GM06990 (cell line): Measurements from ENCODE around the gene EN1.

Experiments used
- DNase-seq: peaks from one replicate; pipeline ENCODE4 v3.0.0-alpha.2; 2011; ENCODE audit not compliant: insufficient read length; ENCODE audit errors: extremely low read depth
- H3K27me3 ChIP-seq: replicated peaks from 2 replicates; pipeline ENCODE4 v1.6.0; 2011; ENCODE audit warnings: low read length; ENCODE audit not compliant: control insufficient read depth, insufficient read depth
- H3K36me3 ChIP-seq: 2 replicates; pipeline ENCODE4 v1.5.1; 2011; ENCODE audit warnings: low read length; ENCODE audit not compliant: control insufficient read depth, insufficient read depth
- H3K4me3 ChIP-seq: replicated peaks from 2 replicates; pipeline ENCODE4 v1.5.1; 2011; ENCODE audit warnings: low read depth, mild to moderate bottlenecking, control low read depth, low read length
- TF ChIP-seq, protein P1 (sequence below): IDR thresholded peaks from 2 replicates; pipeline ENCODE4 v1.5.1; 2011; ENCODE audit warnings: low read length, control low read depth, mild to moderate bottlenecking, inconsistent platforms; ENCODE audit not compliant: insufficient read depth, poor library complexity, severe bottlenecking

EN1 gene

DNA sequence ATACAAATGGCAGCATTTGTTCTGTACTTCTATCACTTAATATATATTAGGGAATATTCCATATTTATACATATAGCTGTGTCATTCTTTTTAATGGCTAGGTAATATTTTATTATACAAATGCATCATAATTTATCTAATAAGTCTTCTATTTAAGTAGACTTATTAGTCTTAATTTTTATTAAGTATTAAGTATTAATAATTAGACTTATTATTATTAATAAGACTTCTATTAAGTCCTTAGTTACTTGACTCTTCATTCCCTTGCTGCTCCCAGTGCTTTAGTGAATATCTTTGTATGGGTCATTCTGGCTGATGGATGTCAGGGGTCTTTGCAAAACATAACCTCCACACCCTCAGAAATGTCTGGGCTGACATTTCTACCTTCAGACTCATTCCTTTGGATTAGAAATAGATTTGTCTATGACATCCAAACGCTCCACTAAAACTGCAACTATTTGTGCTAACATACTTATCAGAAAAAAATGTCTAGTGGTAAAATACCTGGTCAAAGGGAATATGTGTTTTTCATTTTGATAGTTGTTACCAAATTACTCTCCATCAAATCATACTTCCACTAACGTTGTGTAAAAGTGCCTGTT lies 35.8 kb downstream of the EN1 start:
- TF ChIP-seq, protein P1, sequence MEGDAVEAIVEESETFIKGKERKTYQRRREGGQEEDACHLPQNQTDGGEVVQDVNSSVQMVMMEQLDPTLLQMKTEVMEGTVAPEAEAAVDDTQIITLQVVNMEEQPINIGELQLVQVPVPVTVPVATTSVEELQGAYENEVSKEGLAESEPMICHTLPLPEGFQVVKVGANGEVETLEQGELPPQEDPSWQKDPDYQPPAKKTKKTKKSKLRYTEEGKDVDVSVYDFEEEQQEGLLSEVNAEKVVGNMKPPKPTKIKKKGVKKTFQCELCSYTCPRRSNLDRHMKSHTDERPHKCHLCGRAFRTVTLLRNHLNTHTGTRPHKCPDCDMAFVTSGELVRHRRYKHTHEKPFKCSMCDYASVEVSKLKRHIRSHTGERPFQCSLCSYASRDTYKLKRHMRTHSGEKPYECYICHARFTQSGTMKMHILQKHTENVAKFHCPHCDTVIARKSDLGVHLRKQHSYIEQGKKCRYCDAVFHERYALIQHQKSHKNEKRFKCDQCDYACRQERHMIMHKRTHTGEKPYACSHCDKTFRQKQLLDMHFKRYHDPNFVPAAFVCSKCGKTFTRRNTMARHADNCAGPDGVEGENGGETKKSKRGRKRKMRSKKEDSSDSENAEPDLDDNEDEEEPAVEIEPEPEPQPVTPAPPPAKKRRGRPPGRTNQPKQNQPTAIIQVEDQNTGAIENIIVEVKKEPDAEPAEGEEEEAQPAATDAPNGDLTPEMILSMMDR, result no peak
- DNase-seq, result no peak
- Histone ChIP-seq H3K27me3 (peaks cover 6% of the 10 kb centered on the region), H3K36me3 (no peaks in the 10 kb centered on the region), H3K4me3 (no peak overlapping the region)

DNA sequence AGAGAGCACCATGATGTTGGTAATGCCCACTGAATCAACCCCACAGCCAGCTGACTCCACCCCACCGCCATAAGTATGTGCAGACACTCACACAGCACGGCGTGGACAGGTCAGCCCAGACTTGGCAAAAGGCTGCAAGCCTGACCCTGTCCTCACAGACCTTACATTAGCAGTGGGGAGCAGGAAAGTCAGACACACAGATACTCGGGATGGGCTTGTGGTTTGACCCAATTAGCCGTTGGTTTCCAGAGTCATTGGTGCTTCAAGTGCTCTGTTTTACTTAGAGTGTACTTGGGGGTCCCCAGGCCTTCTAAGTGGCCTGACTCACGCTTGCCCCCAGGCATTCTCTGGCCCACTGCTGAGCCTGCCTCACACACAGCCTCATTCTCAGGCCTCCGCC lies 36.7 kb downstream of the EN1 start:
- no peak for DNase-seq
- peaks cover 6% of the 10 kb centered on the region for H3K27me3 ChIP-seq
- no peaks in the 10 kb centered on the region for H3K36me3 ChIP-seq
- TF ChIP-seq, protein P1, result no peak
- no peak overlapping the region for H3K4me3 ChIP-seq

DNA sequence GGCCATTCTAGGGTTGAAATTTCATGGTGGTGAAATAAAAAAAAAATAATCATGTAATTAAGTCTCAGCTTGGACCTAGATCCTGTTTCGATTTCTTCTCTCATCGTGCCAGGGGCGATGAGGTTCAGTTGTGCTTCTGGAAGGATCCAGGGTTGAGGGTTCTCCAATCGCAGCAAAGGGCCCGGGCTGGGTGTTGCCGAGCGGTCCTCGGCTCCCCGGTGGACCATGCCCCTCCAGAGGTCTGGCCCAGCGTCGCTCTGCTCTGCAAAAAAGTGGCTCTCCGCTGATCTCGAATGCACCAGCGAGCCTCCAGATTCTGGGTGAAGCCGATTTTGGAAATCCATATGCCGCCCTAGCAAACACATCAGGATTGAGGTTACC lies 39.0 kb downstream of the EN1 start:
- Histone ChIP-seq H3K4me3 (no peak overlapping the region), H3K27me3 (peaks cover 3% of the 10 kb centered on the region), H3K36me3 (no peaks in the 10 kb centered on the region)
- TF ChIP-seq, protein P1, result no peak
- no peak for DNase-seq

DNA sequence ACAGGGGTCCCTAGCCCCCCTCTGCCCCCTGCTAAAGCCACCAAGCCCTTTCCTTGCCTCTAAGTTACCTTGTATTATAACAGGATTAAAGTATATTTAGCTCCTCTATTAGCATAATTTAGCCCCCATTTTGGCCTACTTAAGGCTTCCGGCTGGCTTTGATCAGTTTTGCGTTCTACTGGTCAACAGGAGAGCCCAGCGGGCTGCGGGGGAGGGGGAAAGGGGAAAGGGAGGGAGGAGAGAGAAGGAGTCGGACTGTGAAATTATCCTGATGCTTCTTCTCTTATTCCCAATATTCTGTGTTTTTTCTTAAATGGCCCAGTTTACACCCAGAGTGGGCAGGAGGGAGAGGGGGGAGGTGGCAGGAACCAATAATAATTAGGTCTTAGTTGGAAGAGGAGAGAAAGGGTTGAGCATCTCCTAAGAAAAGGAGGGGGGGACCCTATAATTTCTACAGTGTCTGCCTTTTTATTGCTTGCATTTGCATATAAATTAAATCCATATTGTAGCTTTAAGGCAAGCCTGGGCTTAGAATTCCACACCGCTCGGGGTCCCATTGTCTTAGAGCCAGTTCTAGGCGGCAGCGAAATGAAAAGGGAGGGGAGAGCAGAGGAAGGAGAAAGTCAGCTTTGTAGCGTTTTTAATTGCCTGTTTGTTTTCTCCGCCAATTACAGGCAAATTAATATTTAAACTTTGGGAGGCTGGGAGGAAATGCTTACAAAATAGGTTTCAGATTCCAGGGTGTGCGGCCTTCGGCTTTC lies 39.6 kb downstream of the EN1 start:
- Histone ChIP-seq H3K4me3 (no peak overlapping the region), H3K36me3 (no peaks in the 10 kb centered on the region), H3K27me3 (peaks cover 3% of the 10 kb centered on the region)
- TF ChIP-seq, protein P1, result no peak
- no peak for DNase-seq

DNA sequence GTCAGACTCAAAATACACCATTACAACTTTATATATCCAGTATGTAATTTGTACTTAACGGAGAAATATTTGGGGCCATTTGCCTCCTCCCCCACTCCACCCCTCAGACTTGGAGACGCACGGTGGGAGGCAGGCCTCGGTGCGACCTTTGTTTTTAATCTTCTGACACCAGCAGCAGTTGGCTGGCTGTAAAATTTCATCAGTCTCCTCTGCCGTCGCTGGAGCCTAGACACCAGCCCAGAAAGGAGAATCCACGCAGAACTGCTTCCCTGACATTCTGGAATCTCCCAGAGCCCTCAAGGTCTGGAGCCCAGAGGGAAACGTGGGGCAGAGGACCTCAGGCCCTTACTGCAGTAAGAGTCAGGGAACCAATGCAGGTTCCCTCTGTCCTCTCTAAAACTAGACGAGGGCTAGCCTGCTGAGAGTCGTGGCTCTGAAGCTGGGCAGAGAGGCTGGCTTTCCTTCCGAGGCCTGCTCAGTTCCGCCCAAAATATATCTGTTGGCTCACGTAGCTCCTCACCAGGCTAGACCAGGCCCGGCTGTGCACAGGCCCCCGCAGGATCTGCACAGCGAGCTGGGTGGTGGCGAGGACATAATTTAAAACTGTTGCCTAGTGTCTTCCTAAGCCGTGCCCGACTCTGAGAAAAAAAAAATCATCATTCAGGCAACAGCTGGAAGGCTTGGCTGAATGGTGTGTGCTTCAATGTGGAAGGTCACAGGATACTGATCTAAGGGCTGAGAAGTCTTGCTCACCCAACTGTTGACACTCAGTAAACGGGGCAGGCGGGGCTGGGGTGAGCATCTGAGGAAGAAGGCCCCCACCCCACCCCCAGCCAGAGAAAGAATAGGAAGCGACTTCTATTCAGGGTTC lies 40.4 kb downstream of the EN1 start:
- TF ChIP-seq, protein P1, result no peak
- H3K27me3 ChIP-seq, result peaks cover 2% of the 10 kb centered on the region

More for the DNA sequence above, 40.4 kb downstream of the EN1 start:
- DNase-seq, result no peak
- H3K4me3 ChIP-seq, result no peak overlapping the region
- H3K36me3 ChIP-seq, result no peaks in the 10 kb centered on the region
